Stimulated activated CD4-positive, alpha-beta T cell treated with anti-CD3 and anti-CD28 coated beads, Interleukin-12 subunit alpha, Interleukin-12 subunit beta, amount 100 ng/mL, for 48 hours (primary cell): ENCODE results near the gene BPHL.
"Not testable (repeated sequence)": the region's sequence is repeated elsewhere in the genome, so short reads cannot be mapped to it uniquely, and the experiment has no call there.

Source experiments
- DNase-seq, 3 donors: peaks; one replicate each; pipeline ENCODE4 v3.0.0-alpha.2; 2020; ENCODE audit warnings: low read depth in 2 of 3, low spot score in 1 of 3

BPHL gene

GRCh38 chr6:3176562-3177355 is 58.2 kb downstream of the BPHL start:
- DNase-seq: peak in 1 of 3 donors; percentile 30

- not testable (repeated sequence) for DNase-seq
Measured at GRCh38 chr6:3178666-3179065, 60.2 kb downstream of the BPHL start.

- not testable (repeated sequence) for DNase-seq
Measured at GRCh38 chr6:3179945-3180344, 61.4 kb downstream of the BPHL start.

- DNase-seq: no peak
Measured at GRCh38 chr6:3181105-3181504, 62.6 kb downstream of the BPHL start.

- no peak for DNase-seq
Measured at GRCh38 chr6:3183066-3183465, 64.6 kb downstream of the BPHL start.

GRCh38 chr6:3186974-3187382 is 68.5 kb downstream of the BPHL start:
- DNase-seq: no peak

- DNase-seq: no peak
Measured at GRCh38 chr6:3188262-3188661, 69.8 kb downstream of the BPHL start.

GRCh38 chr6:3189192-3189591 is 70.7 kb downstream of the BPHL start:
- not testable (repeated sequence) for DNase-seq

- no peak for DNase-seq
Measured at GRCh38 chr6:3190056-3190455, 71.5 kb downstream of the BPHL start.

GRCh38 chr6:3190779-3191178 is 72.3 kb downstream of the BPHL start:
- DNase-seq: no peak

- DNase-seq: no peak
Measured at GRCh38 chr6:3193102-3193849, 74.8 kb downstream of the BPHL start.

- DNase-seq: no peak
Measured at GRCh38 chr6:3194535-3195419, 76.3 kb downstream of the BPHL start.

- no peak for DNase-seq
Measured at GRCh38 chr6:3195420-3195694, 76.8 kb downstream of the BPHL start.

GRCh38 chr6:3195695-3196497 is 77.4 kb downstream of the BPHL start:
- DNase-seq: no peak

GRCh38 chr6:3196770-3197169 is 78.3 kb downstream of the BPHL start:
- DNase-seq: no peak

- DNase-seq: not testable (repeated sequence)
Measured at GRCh38 chr6:3197734-3198133, 79.2 kb downstream of the BPHL start.

- no peak for DNase-seq
Measured at GRCh38 chr6:3199382-3199781, 80.9 kb downstream of the BPHL start.

GRCh38 chr6:3200682-3201081 is 82.2 kb downstream of the BPHL start:
- DNase-seq: no peak

- no peak for DNase-seq
Measured at GRCh38 chr6:3201388-3201787, 82.9 kb downstream of the BPHL start.
